Measurements from ENCODE around the gene RTN4R. TPM values are rescaled to one million over a fixed set of nuclear protein-coding genes. Genes with fewer than 3 reads are reported as not detected.

Gene RTN4R
- total RNA-seq, 1 experiment from 2014 or later = 19.0 TPM

DNA sequence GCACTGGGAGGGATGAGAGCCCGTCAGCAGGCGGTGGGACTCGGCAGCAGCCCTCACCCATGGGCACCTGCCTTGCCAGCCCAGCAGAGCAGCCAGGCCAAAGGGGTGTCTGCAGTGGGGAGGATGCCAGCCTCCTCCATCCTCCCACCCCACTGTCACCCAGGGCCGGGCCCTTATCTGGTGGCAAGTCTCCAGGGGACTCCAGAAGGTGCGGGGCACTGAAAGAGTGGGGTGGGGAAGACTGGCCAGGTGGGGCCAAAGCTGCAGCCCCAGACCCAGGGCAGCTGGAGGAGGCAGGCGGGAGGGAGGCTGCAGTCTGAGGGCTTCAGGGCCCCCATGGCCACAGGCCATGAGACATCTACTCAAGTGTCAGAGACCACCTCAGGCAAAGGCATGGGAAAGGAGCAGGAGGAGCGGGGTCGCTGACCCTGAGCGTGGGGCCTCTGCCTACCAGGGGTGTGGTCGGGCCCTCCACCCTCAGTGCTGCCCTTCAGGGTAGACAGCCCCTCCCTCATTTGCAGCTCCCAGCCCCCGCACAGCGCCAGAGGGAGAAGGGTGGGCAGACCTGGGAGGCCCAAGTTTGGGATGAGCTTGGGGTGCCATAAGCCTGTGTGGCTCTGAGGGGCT is 48.2 kb upstream of the RTN4R start:
- H3K4me3 ChIP-seq (replicated peaks in 1 of 2; ENCODE audit: low read depth in 1 of 2, low read length in 2 of 2) = no peak overlapping the region
- CTCF ChIA-PET = no interaction called here
- POLR2A ChIA-PET = no interaction called here
- no peak overlapping the region for H3K27ac ChIP-seq (ENCODE audit: low read depth, low read length)
- RAD21 ChIA-PET (ENCODE audit: low non-redundant PET in 1 of 2, low total read pairs in 2 of 2, uncharacterized antibody in 2 of 2, unreplicated experiment in 2 of 2) = no interaction called here
- ATAC-seq (no peak), DNase-seq (ENCODE audit: low read depth, low spot score) (no peak)
- H3K79me2 ChIP-seq (ENCODE audit: insufficient read depth, low read length) = peaks cover 10% of the 10 kb centered on the region; the same call in 1 of the 2 replicates
- no peaks in the 10 kb centered on the region for H3K9me2 ChIP-seq (ENCODE audit: insufficient read depth)
- intact Hi-C loops (cut with micrococcal nuclease) = no loop called here
- H3K4me1 ChIP-seq (ENCODE audit: control insufficient read depth in 1 of 2, insufficient read depth in 2 of 2, low read length in 2 of 2) = peaks cover 5 to 23% of the 10 kb centered on the region in 2 experiments
- no peaks in the 10 kb centered on the region for H3K9me3 ChIP-seq (ENCODE audit: control insufficient read depth in 1 of 2, insufficient read depth in 1 of 2, low read depth in 1 of 2, low read length in 2 of 2)
- BruUV-seq (replicated peaks) = no TSS peak
- H3K4me2 ChIP-seq (ENCODE audit: low read length) = no peak overlapping the region
- no peak for TF ChIP-seq YY1 (IDR thresholded peaks at IDR 0.05; ENCODE audit: extremely low read depth, insufficient replicate concordance, low read depth, low read length)
- TF ChIP-seq EGR1 (IDR thresholded peaks at IDR 0.05; ENCODE audit: low read depth) = no peak
- TF ChIP-seq, protein P1, sequence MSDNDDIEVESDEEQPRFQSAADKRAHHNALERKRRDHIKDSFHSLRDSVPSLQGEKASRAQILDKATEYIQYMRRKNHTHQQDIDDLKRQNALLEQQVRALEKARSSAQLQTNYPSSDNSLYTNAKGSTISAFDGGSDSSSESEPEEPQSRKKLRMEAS (IDR thresholded peaks at IDR 0.05) = no peak
- TF ChIP-seq SP1 (IDR thresholded peaks at IDR 0.05; ENCODE audit: low read depth) = no peak
- H3K27me3 ChIP-seq (ENCODE audit: insufficient read depth, low read length) = no peaks in the 10 kb centered on the region
- no peaks in the 10 kb centered on the region for H4K20me1 ChIP-seq (ENCODE audit: insufficient read depth)
- no peaks in the 10 kb centered on the region for H3K36me3 ChIP-seq (ENCODE audit: control insufficient read depth in 1 of 2, insufficient read depth in 2 of 2, low read length in 2 of 2)
- H3K9ac ChIP-seq (ENCODE audit: low read length) = no peak overlapping the region
- H2AFZ ChIP-seq (ENCODE audit: low read depth, low read length, poor library complexity, severe bottlenecking) = no peak overlapping the region

DNA sequence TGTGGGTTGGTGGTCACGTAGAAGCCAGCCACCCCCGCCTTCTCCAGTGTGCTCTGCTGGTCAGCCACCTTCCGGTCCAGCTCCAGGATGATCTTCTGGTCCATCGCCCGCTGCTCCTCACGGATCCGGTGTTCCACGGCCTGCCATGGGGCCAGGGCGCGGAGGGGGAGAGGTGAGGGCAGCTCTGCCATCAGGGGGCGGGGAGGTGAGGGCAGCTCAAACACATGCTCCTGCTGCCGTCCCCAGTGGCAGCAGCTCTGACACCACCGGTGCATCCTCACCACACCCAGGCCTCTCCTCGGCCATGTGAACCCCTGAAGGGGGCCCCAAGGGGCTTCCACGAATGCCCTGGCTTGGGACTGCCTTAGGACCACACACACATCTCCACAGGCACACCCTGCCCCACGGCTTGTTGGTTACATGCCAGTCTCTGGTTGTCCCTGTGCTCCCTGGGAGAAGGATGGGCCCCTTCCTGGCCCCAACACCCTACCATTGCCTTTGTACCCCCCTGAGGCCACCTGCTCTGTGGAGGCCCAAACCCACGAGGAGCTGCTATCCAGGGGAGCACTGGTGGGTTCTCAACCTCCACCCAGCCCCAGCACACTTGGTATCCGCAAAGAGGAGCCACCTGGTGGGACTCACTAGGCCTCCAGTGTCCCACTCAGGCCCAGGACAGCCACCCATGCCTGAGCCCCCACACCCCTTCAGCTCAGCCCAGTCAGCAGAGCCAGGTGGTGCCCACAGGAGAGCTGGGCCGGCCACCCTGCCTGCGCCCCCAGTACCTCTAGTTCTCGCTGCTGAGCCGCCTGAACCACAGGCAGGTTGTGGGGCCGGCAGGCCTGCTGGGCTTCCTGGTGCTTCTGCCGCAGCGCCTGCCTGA is 47.5 kb upstream of the RTN4R start:
- RAD21 ChIA-PET (ENCODE audit: low non-redundant PET in 1 of 2, low total read pairs in 2 of 2, uncharacterized antibody in 2 of 2, unreplicated experiment in 2 of 2) = no interaction called here
- H2AFZ ChIP-seq (ENCODE audit: low read depth, low read length, poor library complexity, severe bottlenecking) = no peak overlapping the region
- no peaks in the 10 kb centered on the region for H3K9me2 ChIP-seq (ENCODE audit: insufficient read depth)
- DNase-seq (ENCODE audit: low read depth, low spot score) (no peak), ATAC-seq (no peak)
- H3K36me3 ChIP-seq (ENCODE audit: control insufficient read depth in 1 of 2, insufficient read depth in 2 of 2, low read length in 2 of 2) = no peaks in the 10 kb centered on the region
- no peak overlapping the region for H3K4me2 ChIP-seq (ENCODE audit: low read length)
- POLR2A ChIA-PET = no interaction called here
- no peak overlapping the region for H3K27ac ChIP-seq (ENCODE audit: low read depth, low read length)
- H4K20me1 ChIP-seq (ENCODE audit: insufficient read depth) = no peaks in the 10 kb centered on the region
- intact Hi-C loops (cut with micrococcal nuclease) = no loop called here
- CTCF ChIA-PET = no interaction called here
- H3K4me1 ChIP-seq (ENCODE audit: control insufficient read depth in 1 of 2, insufficient read depth in 2 of 2, low read length in 2 of 2) = peaks cover 5 to 16% of the 10 kb centered on the region in 2 experiments; a peak in 3 of 4 replicates
- no peak overlapping the region for H3K4me3 ChIP-seq (replicated peaks in 1 of 2; ENCODE audit: low read depth in 1 of 2, low read length in 2 of 2)
- H3K9me3 ChIP-seq (ENCODE audit: control insufficient read depth in 1 of 2, insufficient read depth in 1 of 2, low read depth in 1 of 2, low read length in 2 of 2) = no peaks in the 10 kb centered on the region
- no peaks in the 10 kb centered on the region for H3K27me3 ChIP-seq (ENCODE audit: insufficient read depth, low read length)
- H3K9ac ChIP-seq (ENCODE audit: low read length) = no peak overlapping the region
- BruUV-seq (replicated peaks) = no TSS peak
- peaks cover 7% of the 10 kb centered on the region; the same call in 1 of the 2 replicates for H3K79me2 ChIP-seq (ENCODE audit: insufficient read depth, low read length)
- TF ChIP-seq, protein P2, sequence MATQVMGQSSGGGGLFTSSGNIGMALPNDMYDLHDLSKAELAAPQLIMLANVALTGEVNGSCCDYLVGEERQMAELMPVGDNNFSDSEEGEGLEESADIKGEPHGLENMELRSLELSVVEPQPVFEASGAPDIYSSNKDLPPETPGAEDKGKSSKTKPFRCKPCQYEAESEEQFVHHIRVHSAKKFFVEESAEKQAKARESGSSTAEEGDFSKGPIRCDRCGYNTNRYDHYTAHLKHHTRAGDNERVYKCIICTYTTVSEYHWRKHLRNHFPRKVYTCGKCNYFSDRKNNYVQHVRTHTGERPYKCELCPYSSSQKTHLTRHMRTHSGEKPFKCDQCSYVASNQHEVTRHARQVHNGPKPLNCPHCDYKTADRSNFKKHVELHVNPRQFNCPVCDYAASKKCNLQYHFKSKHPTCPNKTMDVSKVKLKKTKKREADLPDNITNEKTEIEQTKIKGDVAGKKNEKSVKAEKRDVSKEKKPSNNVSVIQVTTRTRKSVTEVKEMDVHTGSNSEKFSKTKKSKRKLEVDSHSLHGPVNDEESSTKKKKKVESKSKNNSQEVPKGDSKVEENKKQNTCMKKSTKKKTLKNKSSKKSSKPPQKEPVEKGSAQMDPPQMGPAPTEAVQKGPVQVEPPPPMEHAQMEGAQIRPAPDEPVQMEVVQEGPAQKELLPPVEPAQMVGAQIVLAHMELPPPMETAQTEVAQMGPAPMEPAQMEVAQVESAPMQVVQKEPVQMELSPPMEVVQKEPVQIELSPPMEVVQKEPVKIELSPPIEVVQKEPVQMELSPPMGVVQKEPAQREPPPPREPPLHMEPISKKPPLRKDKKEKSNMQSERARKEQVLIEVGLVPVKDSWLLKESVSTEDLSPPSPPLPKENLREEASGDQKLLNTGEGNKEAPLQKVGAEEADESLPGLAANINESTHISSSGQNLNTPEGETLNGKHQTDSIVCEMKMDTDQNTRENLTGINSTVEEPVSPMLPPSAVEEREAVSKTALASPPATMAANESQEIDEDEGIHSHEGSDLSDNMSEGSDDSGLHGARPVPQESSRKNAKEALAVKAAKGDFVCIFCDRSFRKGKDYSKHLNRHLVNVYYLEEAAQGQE (IDR thresholded peaks at IDR 0.05; ENCODE audit: low read depth) = no peak
- TF ChIP-seq EGR1 (IDR thresholded peaks at IDR 0.05; ENCODE audit: low read depth) = no peak
- TF ChIP-seq SP1 (IDR thresholded peaks at IDR 0.05; ENCODE audit: low read depth) = no peak
- no peak for TF ChIP-seq CEBPB (IDR thresholded peaks at IDR 0.05; ENCODE audit: low read depth)
- no peak for TF ChIP-seq EZH2 (IDR thresholded peaks at IDR 0.05)
- no peak for TF ChIP-seq FOSL1 (IDR thresholded peaks at IDR 0.05; ENCODE audit: low read depth)
- TF ChIP-seq EZH2phosphoT487 (IDR thresholded peaks at IDR 0.05; ENCODE audit: borderline replicate concordance) = no peak
- TF ChIP-seq, protein P3, sequence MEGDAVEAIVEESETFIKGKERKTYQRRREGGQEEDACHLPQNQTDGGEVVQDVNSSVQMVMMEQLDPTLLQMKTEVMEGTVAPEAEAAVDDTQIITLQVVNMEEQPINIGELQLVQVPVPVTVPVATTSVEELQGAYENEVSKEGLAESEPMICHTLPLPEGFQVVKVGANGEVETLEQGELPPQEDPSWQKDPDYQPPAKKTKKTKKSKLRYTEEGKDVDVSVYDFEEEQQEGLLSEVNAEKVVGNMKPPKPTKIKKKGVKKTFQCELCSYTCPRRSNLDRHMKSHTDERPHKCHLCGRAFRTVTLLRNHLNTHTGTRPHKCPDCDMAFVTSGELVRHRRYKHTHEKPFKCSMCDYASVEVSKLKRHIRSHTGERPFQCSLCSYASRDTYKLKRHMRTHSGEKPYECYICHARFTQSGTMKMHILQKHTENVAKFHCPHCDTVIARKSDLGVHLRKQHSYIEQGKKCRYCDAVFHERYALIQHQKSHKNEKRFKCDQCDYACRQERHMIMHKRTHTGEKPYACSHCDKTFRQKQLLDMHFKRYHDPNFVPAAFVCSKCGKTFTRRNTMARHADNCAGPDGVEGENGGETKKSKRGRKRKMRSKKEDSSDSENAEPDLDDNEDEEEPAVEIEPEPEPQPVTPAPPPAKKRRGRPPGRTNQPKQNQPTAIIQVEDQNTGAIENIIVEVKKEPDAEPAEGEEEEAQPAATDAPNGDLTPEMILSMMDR (IDR thresholded peaks at IDR 0.05 in 2 of 3, conservative IDR thresholded peaks at IDR 0.05 in 1 of 3; ENCODE audit: borderline replicate concordance in 1 of 3, insufficient read depth in 1 of 3, low read depth in 2 of 3, low read length in 2 of 3) = no peak
- no peak for TF ChIP-seq ELF1 (IDR thresholded peaks at IDR 0.05; ENCODE audit: borderline replicate concordance, low read depth)
- TF ChIP-seq SRF (IDR thresholded peaks at IDR 0.05; ENCODE audit: low read depth) = no peak

Measured in HCT116 (cell line).